K562 (cell line): Measurements from ENCODE around the gene MEAK7. TPM values are rescaled to one million over a fixed set of nuclear protein-coding genes. Genes with fewer than 3 reads are reported as not detected.

Source experiments
- ATAC-seq: fragments of 200-7000 bp; cut with Tn5 transposase; 3 replicates; pipeline ENCODE4 v1.9.1; 2020; ENCODE audit warnings: moderate library complexity
- BruUV-seq: library from RNA; stranded (reverse); fragments of 400-500 nt; replicated peaks from 2 replicates; lab custom pipeline; 2021; lab: Mats Ljungman, UMichigan
- CTCF ChIA-PET: fragments of 300-600 bp; formaldehyde crosslinking; extraction: SDS; loops from one replicate; lab custom pipeline; 2021; ENCODE audit warnings: low intra/inter-chr PET ratio; lab: Yijun Ruan, JAX
- POLR2A ChIA-PET: fragments of 300-600, 350-650 bp; sonication (Branson Sonifier 250); formaldehyde crosslinking; extraction: SDS; loops from one replicate; lab custom pipeline; 2021; ENCODE audit warnings: antibody characterized with exemption, inconsistent platforms; lab: Yijun Ruan, JAX
- DNase-seq, 4 experiments: peaks; one replicate each; pipeline versions ENCODE4 v3.0.0 to v3.0.0-alpha.2; 2011 to 2018; ENCODE audit warnings: low spot score in 3 of 4, mixed read lengths in 3 of 4; ENCODE audit errors: extremely low read depth in 1 of 4
- FAIRE-seq: peaks from 2 replicates; lab custom pipeline; 2011; peaks lifted over from hg19 to GRCh38; lab: Jason Lieb, UNC
- H2AFZ ChIP-seq: 2 replicates; pipeline ENCODE4 v1.6.0; 2011; ENCODE audit warnings: low read depth, low read length, control low read depth, inconsistent platforms
- H3K27ac ChIP-seq: fragments of 200-600 bp; 3 replicates; pipeline ENCODE4 v1.8.0; 2011; ENCODE audit warnings: low read depth, mild to moderate bottlenecking, control low read depth, inconsistent platforms, low read length, moderate library complexity, mixed read lengths; ENCODE audit errors: extremely low read depth
- H3K27me3 ChIP-seq, 2 experiments: fragments of 300-600 bp in 1 of 2; 2 replicates in 1 of 2; 3 replicates in 1 of 2; pipeline versions ENCODE4 v1.6.0 to v1.8.0; 2011; ENCODE audit warnings: inconsistent platforms in 2 of 2, low read length in 2 of 2, mild to moderate bottlenecking in 1 of 2, mixed read lengths in 1 of 2, moderate library complexity in 1 of 2; ENCODE audit not compliant: control insufficient read depth in 2 of 2, insufficient read depth in 2 of 2
- H3K36me3 ChIP-seq: fragments of 300-600 bp; 3 replicates; pipeline ENCODE4 v1.8.0; 2011; ENCODE audit warnings: mild to moderate bottlenecking, low read length, inconsistent platforms; ENCODE audit not compliant: control insufficient read depth, insufficient read depth
- H3K4me1 ChIP-seq, 2 experiments: fragments of 200-600 bp in 1 of 2; replicated peaks in 1 of 2; 2 replicates in 1 of 2; 3 replicates in 1 of 2; pipeline versions ENCODE4 v1.5.1 to v1.8.0; 2011; ENCODE audit warnings: inconsistent platforms in 2 of 2, low read length in 2 of 2, mild to moderate bottlenecking in 1 of 2, mixed read lengths in 1 of 2, moderate library complexity in 1 of 2; ENCODE audit not compliant: control insufficient read depth in 2 of 2, insufficient read depth in 2 of 2
- H3K4me2 ChIP-seq: 2 replicates; pipeline ENCODE4 v1.6.1; 2011; ENCODE audit warnings: low read length, control low read depth, inconsistent platforms, mixed read lengths; ENCODE audit not compliant: insufficient read depth
- H3K4me3 ChIP-seq: fragments of 200-600 bp; sonication (generic), shearing (Covaris generic); 2 replicates; pipeline ENCODE4 v1.5.1; 2016; ENCODE audit warnings: control low read depth, inconsistent platforms
- H3K79me2 ChIP-seq: fragments of 200-600 bp; 3 replicates; pipeline ENCODE4 v1.8.0; 2011; ENCODE audit warnings: low read length, inconsistent platforms; ENCODE audit not compliant: control insufficient read depth, insufficient read depth
- H3K9ac ChIP-seq, 2 experiments: 2 replicates each; pipeline versions ENCODE4 v1.6.0 to v1.6.1; 2011; ENCODE audit warnings: low read depth in 2 of 2, low read length in 2 of 2, control low read depth in 1 of 2, inconsistent platforms in 1 of 2, mild to moderate bottlenecking in 1 of 2, mixed read lengths in 1 of 2; ENCODE audit not compliant: insufficient read depth in 1 of 2
- H3K9me1 ChIP-seq: one replicate; pipeline ENCODE4 v1.6.0; 2011; ENCODE audit warnings: inconsistent platforms, mild to moderate bottlenecking, low read length, moderate library complexity; ENCODE audit not compliant: control insufficient read depth, insufficient read depth
- H3K9me3 ChIP-seq: replicated peaks from 2 replicates; pipeline ENCODE4 v1.5.1; 2011; ENCODE audit warnings: low read depth, low read length, inconsistent platforms; ENCODE audit not compliant: control insufficient read depth, insufficient read depth
- H4K20me1 ChIP-seq: replicated peaks from 2 replicates; pipeline ENCODE4 v1.6.1; 2011; ENCODE audit warnings: low read length, inconsistent platforms, mixed read lengths; ENCODE audit not compliant: control insufficient read depth, insufficient read depth
- MECOM ChIP-seq: fragments of 250-450 bp; sonication (Bioruptor Pico); IDR thresholded peaks from 2 replicates; pipeline ENCODE4 v1.8.0; 2022; ENCODE audit warnings: inconsistent platforms
- SRSF1 ChIP-seq: fragments of 200-400 bp; formaldehyde crosslinking; IDR thresholded peaks from 2 replicates; pipeline ENCODE4 v1.6.1; 2017; ENCODE audit warnings: mild to moderate bottlenecking, low read depth, low read length, moderate library complexity
- WGBS: fragments of 100-300 bp; shearing (Covaris generic); methylation state at CpG from one replicate; pipeline ENCODE4 v1.1.6; 2016; ENCODE audit warnings: low coverage, mixed read lengths; ENCODE audit not compliant: insufficient coverage; ENCODE audit errors: missing lambda C conversion rate; 5-methylcytosine and 5-hydroxymethylcytosine counted together
- in situ Hi-C: fragments of 300-500 bp; cut with MboI; formaldehyde crosslinking; loops from 4 replicates; pipeline ENCODE4 v1.15.0; 2018; ENCODE audit warnings: inconsistent platforms, mixed read lengths
- intact Hi-C: fragments of 100-400 bp; cut with micrococcal nuclease; formaldehyde crosslinking; loops from 2 replicates; pipeline ENCODE4 v1.14.2; 2022
- polyA plus RNA-seq, 8 experiments: library from polyadenylated mRNA; depleted of rRNA in 4 of 8; stranded (reverse) in 5 of 8; unstranded in 3 of 8; fragments of >200 nt; fragmentation: Nextera tagmentation in 2 of 8; fragmentation: Illumina TruSeq in 1 of 8; extraction: Ambion mirVana in 2 of 8; extraction: Trizol in 1 of 8; gene quantifications; 2 replicates each; pipeline versions ENCODE4 v1.2.1 to v1.2.3, GENCODE V29; 2011 to 2014; ENCODE audit warnings: inconsistent platforms in 1 of 8, missing spikeins in 1 of 8
- total RNA-seq, 7 experiments: library from RNA; depleted of rRNA in 6 of 7; stranded (reverse); fragments of >200 nt in 6 of 7; fragmentation: Illumina TruSeq in 2 of 7; extraction: Trizol in 2 of 7; gene quantifications; 2 replicates each; pipeline versions ENCODE4 v1.2.1 to v1.2.3, GENCODE V29; 2011 to 2021; ENCODE audit warnings: low replicate concordance in 1 of 7
- TF ChIP-seq, protein P1 (sequence below): fragments of 250-450 bp; sonication (Bioruptor Pico); IDR thresholded peaks from 2 replicates; pipeline ENCODE4 v1.8.0; 2022; ENCODE audit warnings: moderate library complexity, mild to moderate bottlenecking, inconsistent platforms
- TF ChIP-seq, protein P2 (sequence below): fragments of 450-650 bp; IDR thresholded peaks from 2 replicates; pipeline ENCODE4 v1.6.1; 2017; ENCODE audit warnings: antibody characterized with exemption, mild to moderate bottlenecking
- TF ChIP-seq, protein P3 (sequence below): fragments of 450-650 bp; IDR thresholded peaks from 2 replicates; pipeline ENCODE4 v1.6.1; 2016; ENCODE audit warnings: mild to moderate bottlenecking, moderate library complexity

The MEAK7 gene
- total and polyA plus RNA-seq, 9 of the 15 experiments (the other 6 are each of a cell fraction or from before 2014, with no cell fraction given): 1.4 to 14.5 (median 6.3) TPM

DNA sequence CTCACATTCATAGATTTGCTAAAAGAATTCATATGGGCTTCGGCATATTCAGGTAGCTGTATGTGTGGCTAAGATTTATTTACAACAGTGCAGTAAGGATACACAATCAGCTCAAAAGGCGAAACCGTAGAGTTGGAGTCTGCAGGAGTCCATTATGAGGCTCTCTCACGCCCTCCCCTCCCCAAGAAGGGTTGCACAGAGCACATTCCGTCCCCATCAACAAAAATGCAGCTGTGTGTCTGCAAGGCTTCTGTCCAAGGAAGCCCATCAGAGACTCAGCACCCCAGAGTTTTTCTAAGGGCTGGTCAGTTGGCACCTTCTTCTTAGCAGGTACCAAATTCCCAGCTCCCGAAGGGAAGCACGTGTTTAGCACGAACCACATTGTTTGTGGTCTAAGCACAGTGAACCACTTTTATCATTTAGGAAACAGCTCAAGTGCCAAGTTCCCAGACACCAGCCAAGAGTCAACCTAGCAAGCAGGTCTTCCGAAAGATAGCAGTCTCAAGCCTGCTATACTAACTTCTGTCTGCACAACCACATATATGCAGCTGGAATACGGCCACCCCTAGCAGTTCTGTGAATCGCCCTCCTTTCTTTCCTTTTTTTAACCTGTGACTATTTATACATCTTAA is 28.5 kb upstream of the MEAK7 start:
- Histone ChIP-seq H4K20me1 (no peaks in the 10 kb centered on the region), H3K79me2 (no peaks in the 10 kb centered on the region), H3K9ac (no peak overlapping the region), H3K27ac (no peak overlapping the region), H3K4me3 (no peak overlapping the region), H3K36me3 (no peaks in the 10 kb centered on the region), H2AFZ (peak overlapping the region; percentile 62), H3K9me3 (no peaks in the 10 kb centered on the region), H3K27me3 (peaks cover 0 to 3% of the 10 kb centered on the region in 2 experiments; a peak in 2 of 5 replicates), H3K4me2 (no peak overlapping the region), H3K9me1 (no peaks in the 10 kb centered on the region), H3K4me1 (peaks cover 24 to 45% of the 10 kb centered on the region in 2 experiments)
- WGBS: 35% methylated on average over 11 of the region's 11 CpGs
- BruUV-seq: no TSS peak
- CTCF ChIA-PET: no interaction called here
- FAIRE-seq: peak; percentile 46
- intact Hi-C loops: no loop called here
- in situ Hi-C loops: no loop called here
- peak in 3 of 4 experiments; percentile 47 to 49 (median 47) for DNase-seq
- no peak for ATAC-seq
- POLR2A ChIA-PET: interaction anchor here (0.9 to 1.9 kb wide), 5 partner anchors 9 to 45 kb away, joined by 3 to 8 read pairs (median 3); no protein-coding TSS in a partner anchor
- TF ChIP-seq, protein P1, sequence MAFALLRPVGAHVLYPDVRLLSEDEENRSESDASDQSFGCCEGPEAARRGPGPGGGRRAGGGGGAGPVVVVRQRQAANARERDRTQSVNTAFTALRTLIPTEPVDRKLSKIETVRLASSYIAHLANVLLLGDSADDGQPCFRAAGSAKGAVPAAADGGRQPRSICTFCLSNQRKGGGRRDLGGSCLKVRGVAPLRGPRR (CRISPR knock-in tag): no peak
- TF ChIP-seq SRSF1 (no peak), MECOM (CRISPR knock-in tag) (no peak)
- TF ChIP-seq, protein P2, sequence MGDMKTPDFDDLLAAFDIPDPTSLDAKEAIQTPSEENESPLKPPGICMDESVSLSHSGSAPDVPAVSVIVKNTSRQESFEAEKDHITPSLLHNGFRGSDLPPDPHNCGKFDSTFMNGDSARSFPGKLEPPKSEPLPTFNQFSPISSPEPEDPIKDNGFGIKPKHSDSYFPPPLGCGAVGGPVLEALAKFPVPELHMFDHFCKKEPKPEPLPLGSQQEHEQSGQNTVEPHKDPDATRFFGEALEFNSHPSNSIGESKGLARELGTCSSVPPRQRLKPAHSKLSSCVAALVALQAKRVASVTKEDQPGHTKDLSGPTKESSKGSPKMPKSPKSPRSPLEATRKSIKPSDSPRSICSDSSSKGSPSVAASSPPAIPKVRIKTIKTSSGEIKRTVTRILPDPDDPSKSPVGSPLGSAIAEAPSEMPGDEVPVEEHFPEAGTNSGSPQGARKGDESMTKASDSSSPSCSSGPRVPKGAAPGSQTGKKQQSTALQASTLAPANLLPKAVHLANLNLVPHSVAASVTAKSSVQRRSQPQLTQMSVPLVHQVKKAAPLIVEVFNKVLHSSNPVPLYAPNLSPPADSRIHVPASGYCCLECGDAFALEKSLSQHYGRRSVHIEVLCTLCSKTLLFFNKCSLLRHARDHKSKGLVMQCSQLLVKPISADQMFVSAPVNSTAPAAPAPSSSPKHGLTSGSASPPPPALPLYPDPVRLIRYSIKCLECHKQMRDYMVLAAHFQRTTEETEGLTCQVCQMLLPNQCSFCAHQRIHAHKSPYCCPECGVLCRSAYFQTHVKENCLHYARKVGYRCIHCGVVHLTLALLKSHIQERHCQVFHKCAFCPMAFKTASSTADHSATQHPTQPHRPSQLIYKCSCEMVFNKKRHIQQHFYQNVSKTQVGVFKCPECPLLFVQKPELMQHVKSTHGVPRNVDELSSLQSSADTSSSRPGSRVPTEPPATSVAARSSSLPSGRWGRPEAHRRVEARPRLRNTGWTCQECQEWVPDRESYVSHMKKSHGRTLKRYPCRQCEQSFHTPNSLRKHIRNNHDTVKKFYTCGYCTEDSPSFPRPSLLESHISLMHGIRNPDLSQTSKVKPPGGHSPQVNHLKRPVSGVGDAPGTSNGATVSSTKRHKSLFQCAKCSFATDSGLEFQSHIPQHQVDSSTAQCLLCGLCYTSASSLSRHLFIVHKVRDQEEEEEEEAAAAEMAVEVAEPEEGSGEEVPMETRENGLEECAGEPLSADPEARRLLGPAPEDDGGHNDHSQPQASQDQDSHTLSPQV: peak; percentile 74
- TF ChIP-seq, protein P3, sequence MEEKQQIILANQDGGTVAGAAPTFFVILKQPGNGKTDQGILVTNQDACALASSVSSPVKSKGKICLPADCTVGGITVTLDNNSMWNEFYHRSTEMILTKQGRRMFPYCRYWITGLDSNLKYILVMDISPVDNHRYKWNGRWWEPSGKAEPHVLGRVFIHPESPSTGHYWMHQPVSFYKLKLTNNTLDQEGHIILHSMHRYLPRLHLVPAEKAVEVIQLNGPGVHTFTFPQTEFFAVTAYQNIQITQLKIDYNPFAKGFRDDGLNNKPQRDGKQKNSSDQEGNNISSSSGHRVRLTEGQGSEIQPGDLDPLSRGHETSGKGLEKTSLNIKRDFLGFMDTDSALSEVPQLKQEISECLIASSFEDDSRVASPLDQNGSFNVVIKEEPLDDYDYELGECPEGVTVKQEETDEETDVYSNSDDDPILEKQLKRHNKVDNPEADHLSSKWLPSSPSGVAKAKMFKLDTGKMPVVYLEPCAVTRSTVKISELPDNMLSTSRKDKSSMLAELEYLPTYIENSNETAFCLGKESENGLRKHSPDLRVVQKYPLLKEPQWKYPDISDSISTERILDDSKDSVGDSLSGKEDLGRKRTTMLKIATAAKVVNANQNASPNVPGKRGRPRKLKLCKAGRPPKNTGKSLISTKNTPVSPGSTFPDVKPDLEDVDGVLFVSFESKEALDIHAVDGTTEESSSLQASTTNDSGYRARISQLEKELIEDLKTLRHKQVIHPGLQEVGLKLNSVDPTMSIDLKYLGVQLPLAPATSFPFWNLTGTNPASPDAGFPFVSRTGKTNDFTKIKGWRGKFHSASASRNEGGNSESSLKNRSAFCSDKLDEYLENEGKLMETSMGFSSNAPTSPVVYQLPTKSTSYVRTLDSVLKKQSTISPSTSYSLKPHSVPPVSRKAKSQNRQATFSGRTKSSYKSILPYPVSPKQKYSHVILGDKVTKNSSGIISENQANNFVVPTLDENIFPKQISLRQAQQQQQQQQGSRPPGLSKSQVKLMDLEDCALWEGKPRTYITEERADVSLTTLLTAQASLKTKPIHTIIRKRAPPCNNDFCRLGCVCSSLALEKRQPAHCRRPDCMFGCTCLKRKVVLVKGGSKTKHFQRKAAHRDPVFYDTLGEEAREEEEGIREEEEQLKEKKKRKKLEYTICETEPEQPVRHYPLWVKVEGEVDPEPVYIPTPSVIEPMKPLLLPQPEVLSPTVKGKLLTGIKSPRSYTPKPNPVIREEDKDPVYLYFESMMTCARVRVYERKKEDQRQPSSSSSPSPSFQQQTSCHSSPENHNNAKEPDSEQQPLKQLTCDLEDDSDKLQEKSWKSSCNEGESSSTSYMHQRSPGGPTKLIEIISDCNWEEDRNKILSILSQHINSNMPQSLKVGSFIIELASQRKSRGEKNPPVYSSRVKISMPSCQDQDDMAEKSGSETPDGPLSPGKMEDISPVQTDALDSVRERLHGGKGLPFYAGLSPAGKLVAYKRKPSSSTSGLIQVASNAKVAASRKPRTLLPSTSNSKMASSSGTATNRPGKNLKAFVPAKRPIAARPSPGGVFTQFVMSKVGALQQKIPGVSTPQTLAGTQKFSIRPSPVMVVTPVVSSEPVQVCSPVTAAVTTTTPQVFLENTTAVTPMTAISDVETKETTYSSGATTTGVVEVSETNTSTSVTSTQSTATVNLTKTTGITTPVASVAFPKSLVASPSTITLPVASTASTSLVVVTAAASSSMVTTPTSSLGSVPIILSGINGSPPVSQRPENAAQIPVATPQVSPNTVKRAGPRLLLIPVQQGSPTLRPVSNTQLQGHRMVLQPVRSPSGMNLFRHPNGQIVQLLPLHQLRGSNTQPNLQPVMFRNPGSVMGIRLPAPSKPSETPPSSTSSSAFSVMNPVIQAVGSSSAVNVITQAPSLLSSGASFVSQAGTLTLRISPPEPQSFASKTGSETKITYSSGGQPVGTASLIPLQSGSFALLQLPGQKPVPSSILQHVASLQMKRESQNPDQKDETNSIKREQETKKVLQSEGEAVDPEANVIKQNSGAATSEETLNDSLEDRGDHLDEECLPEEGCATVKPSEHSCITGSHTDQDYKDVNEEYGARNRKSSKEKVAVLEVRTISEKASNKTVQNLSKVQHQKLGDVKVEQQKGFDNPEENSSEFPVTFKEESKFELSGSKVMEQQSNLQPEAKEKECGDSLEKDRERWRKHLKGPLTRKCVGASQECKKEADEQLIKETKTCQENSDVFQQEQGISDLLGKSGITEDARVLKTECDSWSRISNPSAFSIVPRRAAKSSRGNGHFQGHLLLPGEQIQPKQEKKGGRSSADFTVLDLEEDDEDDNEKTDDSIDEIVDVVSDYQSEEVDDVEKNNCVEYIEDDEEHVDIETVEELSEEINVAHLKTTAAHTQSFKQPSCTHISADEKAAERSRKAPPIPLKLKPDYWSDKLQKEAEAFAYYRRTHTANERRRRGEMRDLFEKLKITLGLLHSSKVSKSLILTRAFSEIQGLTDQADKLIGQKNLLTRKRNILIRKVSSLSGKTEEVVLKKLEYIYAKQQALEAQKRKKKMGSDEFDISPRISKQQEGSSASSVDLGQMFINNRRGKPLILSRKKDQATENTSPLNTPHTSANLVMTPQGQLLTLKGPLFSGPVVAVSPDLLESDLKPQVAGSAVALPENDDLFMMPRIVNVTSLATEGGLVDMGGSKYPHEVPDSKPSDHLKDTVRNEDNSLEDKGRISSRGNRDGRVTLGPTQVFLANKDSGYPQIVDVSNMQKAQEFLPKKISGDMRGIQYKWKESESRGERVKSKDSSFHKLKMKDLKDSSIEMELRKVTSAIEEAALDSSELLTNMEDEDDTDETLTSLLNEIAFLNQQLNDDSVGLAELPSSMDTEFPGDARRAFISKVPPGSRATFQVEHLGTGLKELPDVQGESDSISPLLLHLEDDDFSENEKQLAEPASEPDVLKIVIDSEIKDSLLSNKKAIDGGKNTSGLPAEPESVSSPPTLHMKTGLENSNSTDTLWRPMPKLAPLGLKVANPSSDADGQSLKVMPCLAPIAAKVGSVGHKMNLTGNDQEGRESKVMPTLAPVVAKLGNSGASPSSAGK: peak; percentile 89
